Natural killer cell (primary cell): ENCODE data around the gene GGNBP2. TPM values are rescaled to one million over a fixed set of nuclear protein-coding genes. Genes with fewer than 3 reads are reported as not detected.

Experiments
- ATAC-seq, 3 donors: fragments of 150-1000 bp in 2 of 3; fragments of 200-7000 bp in 1 of 3; cut with Tn5 transposase; 1 replicate in 1 of 3; 2 replicates in 2 of 3; pipeline ENCODE4 v1.10.0; 2021; ENCODE audit warnings: mild to moderate bottlenecking in 2 of 3, moderate library complexity in 2 of 3
- DNase-seq, 2 donors: peaks; one replicate each; pipeline versions ENCODE4 v3.0.0 to v3.0.0-alpha.2; 2013 to 2021; ENCODE audit warnings: mixed read lengths in 1 of 2
- H3K27ac ChIP-seq: one replicate; pipeline ENCODE4 v1.5.1; 2013; ENCODE audit warnings: mild to moderate bottlenecking, low read length
- H3K27me3 ChIP-seq: one replicate; pipeline ENCODE4 v1.6.1; 2013; ENCODE audit warnings: low read length; ENCODE audit not compliant: control insufficient read depth, insufficient read depth
- H3K36me3 ChIP-seq: one replicate; pipeline ENCODE4 v1.6.1; 2013; ENCODE audit warnings: low read length; ENCODE audit not compliant: control insufficient read depth, insufficient read depth
- H3K4me1 ChIP-seq: one replicate; pipeline ENCODE4 v1.6.1; 2013; ENCODE audit warnings: low read length; ENCODE audit not compliant: control insufficient read depth, insufficient read depth
- H3K4me3 ChIP-seq: one replicate; pipeline ENCODE4 v1.5.1; 2013; ENCODE audit warnings: low read length
- H3K9me3 ChIP-seq: one replicate; pipeline ENCODE4 v1.6.1; 2013; ENCODE audit warnings: low read length; ENCODE audit not compliant: control insufficient read depth, insufficient read depth
- H3K27ac Mint-ChIP-seq, 2 donors: one replicate each; pipeline ENCODE4 v1.8.0; 2022; ENCODE audit warnings: mild to moderate bottlenecking in 2 of 2, mixed read lengths in 2 of 2, moderate library complexity in 1 of 2
- H3K27me3 Mint-ChIP-seq, 2 donors: one replicate each; pipeline ENCODE4 v1.8.0; 2022; ENCODE audit warnings: low read depth in 2 of 2, mixed read lengths in 2 of 2
- H3K36me3 Mint-ChIP-seq: one replicate; pipeline ENCODE4 v1.8.0; 2022; ENCODE audit warnings: mixed read lengths
- H3K4me1 Mint-ChIP-seq, 2 donors: one replicate each; pipeline ENCODE4 v1.8.0; 2022; ENCODE audit warnings: mixed read lengths in 2 of 2
- H3K4me3 Mint-ChIP-seq: one replicate; pipeline ENCODE4 v1.8.0; 2022; ENCODE audit warnings: mild to moderate bottlenecking, moderate library complexity, mixed read lengths
- H3K9me3 Mint-ChIP-seq, 2 donors: one replicate each; pipeline ENCODE4 v1.8.0; 2022; ENCODE audit warnings: mixed read lengths in 2 of 2
- WGBS: methylation state at CpG from one replicate; pipeline ENCODE4 v1.1.7; 2013; ENCODE audit warnings: missing lambda C conversion rate; ENCODE audit not compliant: insufficient coverage; 5-methylcytosine and 5-hydroxymethylcytosine counted together
- intact Hi-C: fragments of 100-400 bp; cut with micrococcal nuclease; formaldehyde crosslinking; loops from one replicate; pipeline ENCODE4 v1.14.2; 2022
- total RNA-seq, 4 donors: library from RNA; stranded (reverse); fragments of 120-200 nt in 1 of 4; gene quantifications; one replicate each; pipeline versions ENCODE4 v1.2.3 to v1.2.4, GENCODE V29; 2013 to 2022
- TF ChIP-seq, protein P1 (sequence below): fragments of 200-600 bp; IDR thresholded peaks from one replicate; pipeline ENCODE4 v1.8.0; 2022; ENCODE audit warnings: antibody characterized with exemption

The GGNBP2 gene
- total RNA-seq: 100 to 1,000 TPM; 183 to 233 (median 197) TPM
- total RNA-seq (2013): 141 TPM

DNA sequence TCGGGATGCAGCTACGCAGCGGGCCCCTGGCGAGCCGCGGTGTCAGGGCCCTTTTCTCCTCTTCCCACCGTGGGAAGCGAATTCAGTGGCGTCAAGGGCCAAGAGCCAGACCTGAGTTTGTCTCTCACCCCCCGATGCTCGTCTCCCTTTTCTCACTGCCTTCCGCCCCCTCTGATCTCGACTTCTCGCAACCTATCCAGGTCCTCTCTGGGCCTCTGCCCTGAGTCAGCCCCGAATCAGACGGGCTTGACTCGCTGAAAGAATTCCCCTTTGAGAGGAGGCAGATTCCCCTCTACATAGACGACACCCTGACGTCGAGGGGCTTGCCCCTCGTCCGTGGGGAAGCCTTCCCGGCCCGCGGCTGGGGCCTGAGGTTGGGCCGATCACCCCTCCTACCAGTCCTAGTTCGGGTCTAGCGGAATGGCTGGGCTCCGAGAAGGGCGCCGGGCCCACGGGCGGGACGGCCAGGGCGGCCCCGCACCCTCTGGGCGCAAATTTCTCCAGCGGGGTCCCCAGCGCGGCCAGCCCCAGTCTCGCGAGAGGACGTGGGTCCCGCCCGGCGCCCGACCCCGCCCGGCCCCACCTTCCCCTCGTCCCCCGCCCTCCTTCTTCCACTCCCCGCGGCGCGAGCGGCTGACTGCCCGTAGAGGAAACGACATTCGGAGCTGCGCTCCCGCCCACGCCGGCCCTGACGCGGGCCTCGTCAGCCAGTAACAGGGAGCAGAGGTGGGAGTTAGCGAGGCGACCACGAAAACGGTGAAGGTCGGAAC is at the start of gene GGNBP2:
TSS of gene GGNBP2 (plus strand) at position 613 of the 770 bp plus-strand sequence. CDS start 806 bp downstream, outside the sequence.
- peaks cover 25% of the 10 kb centered on the region for H3K4me1 ChIP-seq
- Mint-ChIP-seq H3K4me3 (peak within 1 kb of the TSS; percentile 96), H3K4me1 (peaks cover 27 to 32% of the 10 kb centered on the region in 2 donors), H3K9me3 (no peaks in the 10 kb centered on the region), H3K27me3 (no peaks in the 10 kb centered on the region), H3K27ac (peak within 1 kb of the TSS; percentile 98 to 99), H3K36me3 (no peaks in the 10 kb centered on the region)
- DNase-seq (peak; percentile 87 to 95), ATAC-seq (peak; percentile 63 to 79 (median 66))
- H3K27ac ChIP-seq: peak within 1 kb of the TSS; percentile 100
- TF ChIP-seq, protein P1, sequence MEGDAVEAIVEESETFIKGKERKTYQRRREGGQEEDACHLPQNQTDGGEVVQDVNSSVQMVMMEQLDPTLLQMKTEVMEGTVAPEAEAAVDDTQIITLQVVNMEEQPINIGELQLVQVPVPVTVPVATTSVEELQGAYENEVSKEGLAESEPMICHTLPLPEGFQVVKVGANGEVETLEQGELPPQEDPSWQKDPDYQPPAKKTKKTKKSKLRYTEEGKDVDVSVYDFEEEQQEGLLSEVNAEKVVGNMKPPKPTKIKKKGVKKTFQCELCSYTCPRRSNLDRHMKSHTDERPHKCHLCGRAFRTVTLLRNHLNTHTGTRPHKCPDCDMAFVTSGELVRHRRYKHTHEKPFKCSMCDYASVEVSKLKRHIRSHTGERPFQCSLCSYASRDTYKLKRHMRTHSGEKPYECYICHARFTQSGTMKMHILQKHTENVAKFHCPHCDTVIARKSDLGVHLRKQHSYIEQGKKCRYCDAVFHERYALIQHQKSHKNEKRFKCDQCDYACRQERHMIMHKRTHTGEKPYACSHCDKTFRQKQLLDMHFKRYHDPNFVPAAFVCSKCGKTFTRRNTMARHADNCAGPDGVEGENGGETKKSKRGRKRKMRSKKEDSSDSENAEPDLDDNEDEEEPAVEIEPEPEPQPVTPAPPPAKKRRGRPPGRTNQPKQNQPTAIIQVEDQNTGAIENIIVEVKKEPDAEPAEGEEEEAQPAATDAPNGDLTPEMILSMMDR: no peak
- H3K4me3 ChIP-seq: peak within 1 kb of the TSS; percentile 89
- H3K9me3 ChIP-seq: no peaks in the 10 kb centered on the region
- WGBS: under 1% methylated on average over 71 of the region's 71 CpGs
- H3K36me3 ChIP-seq: peaks cover 9% of the 10 kb centered on the region
- intact Hi-C loops: loop anchor here (1.0 to 10.0 kb wide), 3 partner anchors 9 to 957 kb away; partner anchors contain the start of genes AP2B1 and MRM1
- no peaks in the 10 kb centered on the region for H3K27me3 ChIP-seq

- 97% methylated on average over 3 of the region's 3 CpGs for WGBS
- H3K27ac Mint-ChIP-seq: peak overlapping the region; percentile 38
- peaks cover 13% of the 10 kb centered on the region for H3K36me3 Mint-ChIP-seq
Measured at GRCh38 chr17:36495076-36495578, 49.6 kb upstream of the GGNBP2 start.

GRCh38 chr17:36496018-36496789 is 48.5 kb upstream of the GGNBP2 start:
- Mint-ChIP-seq H3K27me3 (no peaks in the 10 kb centered on the region), H3K4me1 (peaks cover 6 to 11% of the 10 kb centered on the region in 2 donors), H3K4me3 (no peak overlapping the region), H3K36me3 (peaks cover 13% of the 10 kb centered on the region), H3K9me3 (no peaks in the 10 kb centered on the region), H3K27ac (no peak overlapping the region)
- H3K27ac ChIP-seq: no peak overlapping the region
- ATAC-seq (no peak), DNase-seq (no peak)
- WGBS: 98% methylated on average over 9 of the region's 9 CpGs
- no peaks in the 10 kb centered on the region for H3K4me1 ChIP-seq
- TF ChIP-seq, protein P1: no peak
- H3K4me3 ChIP-seq: no peak overlapping the region
- H3K27me3 ChIP-seq: no peaks in the 10 kb centered on the region
- H3K9me3 ChIP-seq: no peaks in the 10 kb centered on the region
- H3K36me3 ChIP-seq: peaks cover 56% of the 10 kb centered on the region
- intact Hi-C loops: no loop called here

More at GRCh38 chr17:36495076-36495578, 49.6 kb upstream of the GGNBP2 start:
- no peaks in the 10 kb centered on the region for H3K9me3 Mint-ChIP-seq
- no peak for DNase-seq
- intact Hi-C loops: no loop called here
- ATAC-seq: no peak
- no peak overlapping the region for H3K4me3 Mint-ChIP-seq
- Histone ChIP-seq H3K27me3 (no peaks in the 10 kb centered on the region), H3K4me1 (no peaks in the 10 kb centered on the region), H3K36me3 (peaks cover 56% of the 10 kb centered on the region), H3K9me3 (no peaks in the 10 kb centered on the region), H3K27ac (no peak overlapping the region), H3K4me3 (no peak overlapping the region)
- TF ChIP-seq, protein P1: no peak
- H3K27me3 Mint-ChIP-seq: no peaks in the 10 kb centered on the region
- H3K4me1 Mint-ChIP-seq: peaks cover 12 to 16% of the 10 kb centered on the region in 2 donors
